HG03520 (cell line): ENCODE data around the gene AHNAK.
A peak's percentile ranks its signal among the peaks of the same experiment; 100 is the strongest.
"Not testable (repeated sequence)": the region's sequence is repeated elsewhere in the genome, so short reads cannot be mapped to it uniquely, and the experiment has no call there.

Experiments used
- ATAC-seq: cut with Tn5 transposase; IDR thresholded peaks from one replicate; pipeline ENCODE4 v1.9.1; 2021; ENCODE audit warnings: mild to moderate bottlenecking, moderate library complexity; ENCODE audit not compliant: unreplicated experiment

The AHNAK gene

DNA sequence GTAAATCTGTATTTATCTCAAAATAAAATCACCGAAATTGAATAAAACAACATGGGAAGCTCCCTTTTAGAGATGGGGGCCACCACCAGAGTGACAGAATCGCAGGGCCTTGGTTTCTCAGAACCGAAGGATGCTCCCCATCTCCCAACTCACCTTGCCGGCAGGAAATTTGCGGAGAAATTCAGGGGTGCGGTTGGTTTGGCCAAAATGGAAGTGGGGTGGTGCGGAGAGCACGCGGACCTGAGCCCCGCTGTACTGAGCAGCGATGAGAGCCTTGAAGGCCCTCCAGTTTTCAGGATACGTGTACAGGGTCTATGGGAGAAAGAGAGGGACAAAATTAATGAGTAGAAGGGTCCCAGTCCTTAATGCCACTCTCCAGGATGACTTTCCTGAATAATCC, 25.8 kb upstream of the AHNAK start:
- ATAC-seq = no peak

DNA sequence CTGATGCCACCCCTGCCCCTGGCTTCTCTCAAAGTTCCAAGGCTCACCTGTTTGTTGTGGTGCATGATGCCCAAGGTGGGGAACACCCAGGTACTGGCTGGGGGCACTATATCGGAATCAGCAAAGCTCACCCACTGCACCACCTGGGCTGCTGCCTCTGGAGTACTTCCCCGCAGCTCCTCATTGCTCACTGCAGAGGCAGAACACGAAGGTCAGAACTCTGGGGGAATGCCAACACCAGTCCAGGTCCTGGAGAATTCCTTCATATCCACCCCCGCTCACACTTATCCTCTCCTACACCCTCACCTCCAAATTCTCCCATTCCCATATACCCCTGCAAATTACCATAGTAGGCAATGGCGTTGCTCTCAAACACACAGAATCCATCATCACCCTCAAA, 24.9 kb upstream of the AHNAK start:
- ATAC-seq = not testable (repeated sequence)

DNA sequence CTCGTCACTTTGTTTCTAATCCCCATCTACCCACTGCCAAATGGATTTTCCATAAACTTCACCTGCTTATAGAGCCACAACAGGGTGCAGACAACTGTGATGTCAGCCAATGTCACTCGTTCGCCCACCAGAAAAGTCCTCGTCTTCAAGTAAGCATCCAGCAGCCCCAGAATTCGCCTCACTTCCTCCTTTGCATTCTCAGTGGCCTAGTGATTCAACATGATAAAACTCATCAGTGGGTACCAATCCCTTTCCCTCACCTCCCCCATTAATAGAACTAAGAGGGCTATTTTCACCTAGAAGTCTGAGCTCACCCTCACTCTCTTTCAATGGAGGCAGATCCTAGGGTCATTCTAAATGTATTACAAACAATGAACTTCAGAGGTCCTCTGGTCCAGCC, 24.3 kb upstream of the AHNAK start:
- not testable (repeated sequence) for ATAC-seq

- no peak for ATAC-seq
These were observed 23.0 kb upstream of the AHNAK start for GRCh38 chr11:62569611-62570010.

- no peak for ATAC-seq
These were observed 20.5 kb upstream of the AHNAK start for GRCh38 chr11:62567018-62567633.

- no peak for ATAC-seq
These were observed 19.6 kb upstream of the AHNAK start for GRCh38 chr11:62566247-62566646.

DNA sequence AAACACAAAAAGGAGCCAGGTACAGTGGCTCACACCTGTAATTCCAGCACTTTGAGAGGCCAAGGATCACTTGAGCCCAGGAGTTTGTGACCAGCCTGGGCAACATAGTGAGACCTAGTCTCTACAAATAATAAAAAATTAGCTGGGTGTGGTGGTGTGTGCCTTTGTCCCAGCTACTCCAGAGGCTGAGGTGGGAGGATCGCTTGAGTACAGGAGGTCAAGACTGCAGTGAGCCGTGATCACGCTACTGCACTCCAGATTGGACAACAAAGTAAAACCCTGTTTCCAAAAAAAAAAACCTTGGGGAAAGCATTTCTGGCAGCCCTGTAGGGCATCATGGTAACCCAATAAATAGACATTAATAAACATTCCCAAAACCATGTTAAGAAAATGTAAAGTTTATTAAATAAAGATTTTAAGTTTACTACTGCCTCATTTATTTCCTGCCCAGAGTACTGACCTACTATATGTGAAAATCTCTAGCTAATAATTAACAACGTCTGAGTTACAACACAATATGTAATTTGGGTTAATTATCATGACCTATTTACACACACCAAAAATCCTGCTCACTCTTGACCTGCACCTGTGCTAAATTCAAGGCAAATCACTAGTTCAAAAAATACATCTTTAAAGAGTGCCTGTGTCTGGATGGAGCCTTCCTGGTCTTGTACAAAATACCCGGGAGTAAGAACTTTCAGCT, 18.6 kb upstream of the AHNAK start:
- no peak for ATAC-seq

DNA sequence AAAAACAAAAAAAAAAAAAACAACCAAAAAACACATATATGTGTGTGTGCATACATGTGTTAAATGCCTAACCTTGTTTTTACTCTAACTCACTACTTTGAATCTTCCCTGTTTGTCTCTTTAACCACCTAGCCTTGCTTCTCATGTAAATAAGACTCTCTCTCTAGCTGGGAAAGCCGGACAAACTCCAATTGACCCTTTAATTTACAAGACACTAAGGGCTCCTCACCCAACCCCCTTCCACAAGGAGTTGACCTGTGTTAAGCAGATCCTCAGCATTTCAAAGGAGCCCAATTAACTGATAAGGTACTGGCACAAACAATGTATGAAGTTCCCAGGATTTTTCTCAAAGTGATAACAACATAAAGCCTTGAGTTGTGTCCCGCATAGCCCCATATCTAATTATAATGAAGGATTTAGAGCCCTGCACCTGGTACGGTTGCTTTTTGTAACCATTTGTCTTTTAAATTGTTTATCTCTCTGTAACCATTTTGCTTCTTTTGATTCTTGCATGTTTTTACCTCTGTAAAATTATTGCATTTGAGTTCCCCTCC, 15.1 kb upstream of the AHNAK start:
- not testable (repeated sequence) for ATAC-seq

DNA sequence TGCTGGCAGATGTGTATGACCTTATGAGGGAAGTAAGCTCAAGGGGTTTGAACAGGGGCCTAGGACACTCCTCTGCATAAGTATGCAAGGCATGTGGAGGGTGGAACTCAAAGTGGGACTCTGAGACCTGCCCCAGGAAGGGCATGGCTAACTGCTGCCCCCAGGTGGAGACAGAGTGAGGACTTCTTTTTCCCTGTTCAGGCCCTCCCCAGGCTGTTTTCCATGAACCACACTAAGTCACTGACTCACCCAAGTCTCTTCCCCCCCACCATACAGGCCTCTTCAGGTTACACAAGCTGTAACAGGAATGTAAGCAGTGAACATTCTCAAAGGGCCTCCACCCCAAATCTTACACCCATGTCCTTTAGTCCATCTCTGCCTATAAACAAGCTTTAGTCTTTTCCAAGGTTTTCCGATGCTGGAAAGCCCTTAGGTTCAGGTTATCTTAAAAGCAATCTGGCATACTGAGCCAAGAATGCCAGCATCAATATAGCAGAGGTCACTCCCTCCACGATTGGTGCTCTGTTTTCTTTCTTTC, 14.0 kb upstream of the AHNAK start:
- no peak for ATAC-seq

- not testable (repeated sequence) for ATAC-seq
These were observed 13.0 kb upstream of the AHNAK start for GRCh38 chr11:62559626-62560025.

DNA sequence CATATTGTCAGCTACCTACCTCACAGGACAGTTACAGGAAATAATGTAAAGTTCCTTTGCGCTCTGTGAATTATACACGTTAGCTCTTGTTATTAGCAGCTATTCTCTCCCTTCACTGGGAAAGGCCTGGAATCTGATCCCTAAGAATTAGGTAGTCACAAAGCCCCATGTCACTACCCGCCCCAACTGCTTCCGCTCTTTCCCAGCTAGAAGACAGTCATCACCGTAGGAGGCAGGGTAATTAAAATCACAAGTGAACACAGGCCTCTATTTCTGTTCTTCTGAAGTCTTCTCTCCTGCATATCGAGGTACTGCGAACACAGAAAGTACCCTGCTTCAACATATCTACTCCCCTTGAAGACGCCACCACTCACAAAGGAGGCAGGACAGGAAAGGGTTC, 12.6 kb upstream of the AHNAK start:
- no peak for ATAC-seq

GRCh38 chr11:62558669-62559068, 12.1 kb upstream of the AHNAK start:
- ATAC-seq = no peak

GRCh38 chr11:62556875-62557631, 10.4 kb upstream of the AHNAK start:
- ATAC-seq = no peak

- peak; percentile 29 for ATAC-seq
These were observed 9.7 kb upstream of the AHNAK start for GRCh38 chr11:62556108-62556874.

- ATAC-seq = peak; percentile 38
These were observed 9.0 kb upstream of the AHNAK start for GRCh38 chr11:62555464-62556107.

DNA sequence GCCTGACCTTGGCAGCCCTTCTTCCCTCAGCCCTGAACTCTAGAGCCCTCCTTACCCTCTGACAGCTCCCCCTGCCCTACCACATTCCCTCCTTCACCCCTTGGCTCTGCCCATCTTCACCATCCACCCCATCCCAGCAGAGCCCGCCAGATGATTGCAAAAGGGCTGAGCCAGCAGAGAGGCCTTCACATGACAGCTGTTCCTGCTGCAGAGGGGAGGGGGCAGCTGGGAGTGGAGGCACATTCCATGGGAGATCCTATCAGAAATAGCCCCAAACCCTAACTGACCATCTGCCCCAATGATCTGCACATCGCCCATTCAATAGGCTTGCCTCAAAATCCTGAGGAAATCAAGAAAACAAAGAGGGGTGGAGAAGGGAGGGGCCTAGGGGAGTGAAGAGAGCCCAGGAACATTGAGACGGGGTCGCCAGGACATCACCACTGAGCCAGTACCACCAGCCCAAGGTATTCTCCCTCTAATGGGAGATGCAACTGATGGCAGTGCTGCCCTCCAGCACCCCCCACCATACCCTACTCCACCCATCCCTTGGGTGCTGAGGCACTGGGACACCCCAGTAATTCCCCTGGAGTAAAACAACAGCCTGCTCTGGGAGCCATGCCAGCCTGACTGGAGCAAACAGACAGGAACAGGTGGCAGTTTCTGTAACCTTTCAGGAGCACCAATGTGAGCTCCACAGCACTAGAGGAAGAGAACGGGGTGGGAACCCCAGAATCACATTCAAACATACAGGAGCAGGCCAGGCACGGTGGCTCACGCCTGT, 8.0 kb upstream of the AHNAK start:
- no peak for ATAC-seq

- ATAC-seq = no peak
These were observed 7.3 kb upstream of the AHNAK start for GRCh38 chr11:62553839-62554361.

DNA sequence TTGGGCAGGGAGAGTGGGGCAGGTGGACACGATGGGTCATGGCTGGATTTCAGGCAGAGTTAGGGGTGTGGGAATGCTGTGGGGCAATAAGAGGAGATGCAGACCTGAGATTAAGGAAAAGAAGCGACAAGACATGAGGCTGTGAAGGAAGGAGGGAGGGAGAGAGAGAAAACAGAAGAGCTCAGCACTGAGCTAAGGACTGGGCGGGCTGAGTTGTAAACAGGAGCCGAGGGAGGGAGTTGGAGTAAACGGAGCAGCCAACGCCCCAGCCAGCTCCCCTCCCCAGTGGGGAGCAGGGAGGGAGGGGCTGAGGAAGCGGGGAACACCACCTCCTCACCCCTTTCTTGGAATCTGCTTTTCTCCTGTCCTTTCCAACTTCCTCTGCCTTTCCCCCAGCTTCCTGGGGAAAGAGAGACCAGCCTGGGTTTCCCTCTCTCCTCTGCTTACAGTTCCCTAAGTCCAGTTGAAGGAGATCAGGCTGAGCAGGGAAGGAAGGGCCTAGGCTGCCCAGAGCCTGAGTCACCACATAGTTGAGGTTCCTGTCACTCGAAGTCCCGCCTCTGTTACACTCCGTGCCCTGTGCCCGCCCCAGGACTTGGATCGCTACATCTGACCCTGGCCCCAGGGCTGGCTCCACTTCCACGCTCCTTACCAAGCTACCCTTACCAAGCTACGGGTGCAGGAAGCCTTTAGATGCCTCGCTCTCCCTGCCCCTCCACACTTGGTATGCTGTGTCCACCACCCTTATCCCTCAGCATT, 6.7 kb upstream of the AHNAK start:
- no peak for ATAC-seq
